Hair follicular keratinocyte (primary cell): ENCODE results near the gene NPY4R. TPM values are rescaled to one million over a fixed set of nuclear protein-coding genes. Genes with fewer than 3 reads are reported as not detected.

Experiments used
- total RNA-seq: library from RNA; depleted of rRNA; stranded (reverse); fragments of >200 nt; gene quantifications from 2 replicates; pipeline ENCODE4 v1.2.3, GENCODE V29; 2015

The NPY4R gene, protein sequence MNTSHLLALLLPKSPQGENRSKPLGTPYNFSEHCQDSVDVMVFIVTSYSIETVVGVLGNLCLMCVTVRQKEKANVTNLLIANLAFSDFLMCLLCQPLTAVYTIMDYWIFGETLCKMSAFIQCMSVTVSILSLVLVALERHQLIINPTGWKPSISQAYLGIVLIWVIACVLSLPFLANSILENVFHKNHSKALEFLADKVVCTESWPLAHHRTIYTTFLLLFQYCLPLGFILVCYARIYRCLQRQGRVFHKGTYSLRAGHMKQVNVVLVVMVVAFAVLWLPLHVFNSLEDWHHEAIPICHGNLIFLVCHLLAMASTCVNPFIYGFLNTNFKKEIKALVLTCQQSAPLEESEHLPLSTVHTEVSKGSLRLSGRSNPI
- total RNA-seq, result not detected in 2 replicates

DNA sequence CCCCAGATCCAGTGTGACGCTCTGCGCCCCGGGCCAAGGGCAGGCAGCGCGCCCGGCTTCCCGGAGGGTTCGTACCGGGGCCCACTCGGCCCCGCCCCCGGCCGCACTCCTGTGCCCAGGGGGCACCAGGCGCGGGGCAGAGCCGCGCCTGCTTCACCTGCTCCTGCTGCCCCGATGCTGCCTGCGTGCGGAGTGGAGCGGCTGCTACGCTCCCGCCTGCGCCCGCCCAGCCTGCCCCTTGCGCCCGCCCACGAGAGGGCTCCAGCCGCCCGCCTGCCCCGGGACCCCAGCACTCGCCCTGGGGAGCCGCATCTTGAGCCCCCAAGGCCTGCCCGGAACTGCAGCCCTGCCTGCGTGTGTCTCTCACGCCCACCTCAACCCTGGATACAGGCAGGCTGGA, at the start of gene NPY4R:
NPY4R (minus strand) TSS at position 194 of the 400 bp plus-strand sequence. CDS start 3,323 bp downstream, outside the sequence.

Other genes starting within 250 kb of the NPY4R start
- not detected in 2 replicates for gene ANTXRL, start 179.0 kb downstream of the NPY4R start, total RNA-seq
- 196 and 272 TPM in 2 replicates for gene ANXA8L1, start 90.2 kb downstream of the NPY4R start, total RNA-seq
- 0.11 and 0.55 TPM in 2 replicates for gene GPRIN2, start 90.7 kb upstream of the NPY4R start, total RNA-seq
- under 0.01 and 0.08 TPM in 2 replicates for gene SYT15, start 113.2 kb upstream of the NPY4R start, total RNA-seq